Upper lobe of left lung (tissue), 4 donors: ENCODE results near the gene CA10.
A peak's percentile ranks its signal among the peaks of the same experiment; 100 is the strongest.

Experiments
- EP300 ChIP-seq, 4 donors: sonication (generic); formaldehyde crosslinking; IDR thresholded peaks; one replicate each; pipeline ENCODE4 v1.5.1; 2017; ENCODE audit warnings: antibody characterized with exemption in 4 of 4, control low read depth in 2 of 4
- POLR2A ChIP-seq, 4 donors: fragments of 450-650 bp; IDR thresholded peaks; one replicate each; pipeline ENCODE4 v1.5.1; 2016 to 2017; ENCODE audit warnings: antibody characterized with exemption in 4 of 4, mild to moderate bottlenecking in 2 of 4
- TF ChIP-seq, protein P1 (sequence below), 6 experiments: fragments of 450-650 bp in 4 of 6; fragments of 200-600 bp in 2 of 6; sonication (generic) in 2 of 6; IDR thresholded peaks; one replicate each; pipeline ENCODE4 v1.5.1; 2016 to 2019; ENCODE audit warnings: antibody characterized with exemption in 6 of 6

DNA sequence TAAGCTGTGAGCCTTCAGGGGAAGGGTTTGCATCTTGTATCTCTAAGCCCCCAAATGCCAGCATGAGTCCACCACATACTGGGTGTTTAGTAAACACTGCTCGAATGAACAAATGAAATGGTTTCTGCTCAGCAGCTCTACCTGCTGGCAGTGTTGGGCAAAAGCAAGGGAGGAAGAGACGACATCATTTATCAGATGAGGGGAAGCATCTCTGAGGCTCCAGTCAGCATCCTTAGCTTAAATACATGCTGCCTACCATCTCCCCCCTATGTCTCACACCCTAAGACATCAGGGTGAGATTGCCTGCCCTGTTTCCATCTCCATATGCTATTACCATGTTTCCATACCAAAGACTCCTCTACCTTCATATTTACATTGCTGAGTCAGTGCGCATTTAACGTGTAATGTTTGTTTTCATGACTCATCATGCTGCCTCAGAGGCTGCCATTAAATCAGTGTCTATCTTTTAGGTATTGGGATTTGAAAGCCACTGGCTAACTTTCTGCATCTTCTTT is 518.3 kb downstream of the CA10 start:
- TF ChIP-seq POLR2A (IDR thresholded peaks at IDR 0.05) (no peak), EP300 (IDR thresholded peaks at IDR 0.05) (no peak)
- TF ChIP-seq, protein P1, sequence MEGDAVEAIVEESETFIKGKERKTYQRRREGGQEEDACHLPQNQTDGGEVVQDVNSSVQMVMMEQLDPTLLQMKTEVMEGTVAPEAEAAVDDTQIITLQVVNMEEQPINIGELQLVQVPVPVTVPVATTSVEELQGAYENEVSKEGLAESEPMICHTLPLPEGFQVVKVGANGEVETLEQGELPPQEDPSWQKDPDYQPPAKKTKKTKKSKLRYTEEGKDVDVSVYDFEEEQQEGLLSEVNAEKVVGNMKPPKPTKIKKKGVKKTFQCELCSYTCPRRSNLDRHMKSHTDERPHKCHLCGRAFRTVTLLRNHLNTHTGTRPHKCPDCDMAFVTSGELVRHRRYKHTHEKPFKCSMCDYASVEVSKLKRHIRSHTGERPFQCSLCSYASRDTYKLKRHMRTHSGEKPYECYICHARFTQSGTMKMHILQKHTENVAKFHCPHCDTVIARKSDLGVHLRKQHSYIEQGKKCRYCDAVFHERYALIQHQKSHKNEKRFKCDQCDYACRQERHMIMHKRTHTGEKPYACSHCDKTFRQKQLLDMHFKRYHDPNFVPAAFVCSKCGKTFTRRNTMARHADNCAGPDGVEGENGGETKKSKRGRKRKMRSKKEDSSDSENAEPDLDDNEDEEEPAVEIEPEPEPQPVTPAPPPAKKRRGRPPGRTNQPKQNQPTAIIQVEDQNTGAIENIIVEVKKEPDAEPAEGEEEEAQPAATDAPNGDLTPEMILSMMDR (IDR thresholded peaks at IDR 0.05), result peak in 1 of 6 experiments; percentile 10
